Glutamatergic neuron (in vitro differentiated cells): ENCODE data around the gene SEL1L2. TPM values are rescaled to one million over a fixed set of nuclear protein-coding genes. Genes with fewer than 3 reads are reported as not detected.

Source experiments
- DNase-seq: peaks from one replicate; pipeline ENCODE4 v3.0.0; 2022
- H3K27ac Mint-ChIP-seq: one replicate; pipeline ENCODE4 v1.8.0; 2020; ENCODE audit warnings: mild to moderate bottlenecking, mixed read lengths, inconsistent platforms; ENCODE audit not compliant: unreplicated experiment
- H3K27me3 Mint-ChIP-seq: one replicate; pipeline ENCODE4 v1.8.0; 2020; ENCODE audit warnings: mild to moderate bottlenecking, moderate library complexity, mixed read lengths, inconsistent platforms; ENCODE audit not compliant: unreplicated experiment
- H3K36me3 Mint-ChIP-seq: one replicate; pipeline ENCODE4 v1.8.0; 2020; ENCODE audit warnings: mild to moderate bottlenecking, mixed read lengths, inconsistent platforms; ENCODE audit not compliant: unreplicated experiment
- H3K4me1 Mint-ChIP-seq: one replicate; pipeline ENCODE4 v1.8.0; 2020; ENCODE audit warnings: mild to moderate bottlenecking, low read depth, mixed read lengths, inconsistent platforms; ENCODE audit not compliant: unreplicated experiment
- H3K4me3 Mint-ChIP-seq: one replicate; pipeline ENCODE4 v1.8.0; 2020; ENCODE audit warnings: mild to moderate bottlenecking, mixed read lengths, inconsistent platforms; ENCODE audit not compliant: unreplicated experiment
- H3K9me3 Mint-ChIP-seq: one replicate; pipeline ENCODE4 v1.8.0; 2020; ENCODE audit warnings: mild to moderate bottlenecking, moderate library complexity, mixed read lengths, inconsistent platforms; ENCODE audit not compliant: unreplicated experiment
- total RNA-seq: library from RNA; stranded (reverse); fragmentation: NEBNext Ultra II Directional; extraction: Animal tissue kit (Norgen Biotek cat#: 25700); gene quantifications from one replicate; pipeline ENCODE4 v1.2.1, GENCODE V29; 2021; ENCODE audit not compliant: unreplicated experiment
- TF ChIP-seq, protein P1 (sequence below): fragments of 200-600 bp; sonication (generic); IDR thresholded peaks from one replicate; pipeline ENCODE4 v1.5.0; 2021; ENCODE audit not compliant: partially characterized antibody, unreplicated experiment

SEL1L2 gene
- total RNA-seq, 1 donor from 2014 or later = not detected

- H3K27ac Mint-ChIP-seq = no peak overlapping the region
- H3K4me1 Mint-ChIP-seq = peaks cover 3% of the 10 kb centered on the region
- no peaks in the 10 kb centered on the region for H3K9me3 Mint-ChIP-seq
- H3K36me3 Mint-ChIP-seq = no peaks in the 10 kb centered on the region
- H3K4me3 Mint-ChIP-seq = no peak overlapping the region
- TF ChIP-seq, protein P1, sequence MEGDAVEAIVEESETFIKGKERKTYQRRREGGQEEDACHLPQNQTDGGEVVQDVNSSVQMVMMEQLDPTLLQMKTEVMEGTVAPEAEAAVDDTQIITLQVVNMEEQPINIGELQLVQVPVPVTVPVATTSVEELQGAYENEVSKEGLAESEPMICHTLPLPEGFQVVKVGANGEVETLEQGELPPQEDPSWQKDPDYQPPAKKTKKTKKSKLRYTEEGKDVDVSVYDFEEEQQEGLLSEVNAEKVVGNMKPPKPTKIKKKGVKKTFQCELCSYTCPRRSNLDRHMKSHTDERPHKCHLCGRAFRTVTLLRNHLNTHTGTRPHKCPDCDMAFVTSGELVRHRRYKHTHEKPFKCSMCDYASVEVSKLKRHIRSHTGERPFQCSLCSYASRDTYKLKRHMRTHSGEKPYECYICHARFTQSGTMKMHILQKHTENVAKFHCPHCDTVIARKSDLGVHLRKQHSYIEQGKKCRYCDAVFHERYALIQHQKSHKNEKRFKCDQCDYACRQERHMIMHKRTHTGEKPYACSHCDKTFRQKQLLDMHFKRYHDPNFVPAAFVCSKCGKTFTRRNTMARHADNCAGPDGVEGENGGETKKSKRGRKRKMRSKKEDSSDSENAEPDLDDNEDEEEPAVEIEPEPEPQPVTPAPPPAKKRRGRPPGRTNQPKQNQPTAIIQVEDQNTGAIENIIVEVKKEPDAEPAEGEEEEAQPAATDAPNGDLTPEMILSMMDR = no peak
- no peak for DNase-seq
- H3K27me3 Mint-ChIP-seq = peaks cover 2% of the 10 kb centered on the region
Observed at GRCh38 chr20:13865156-13865555, 125.3 kb downstream of the SEL1L2 start.

GRCh38 chr20:13863244-13863643, 127.2 kb downstream of the SEL1L2 start:
- Mint-ChIP-seq H3K36me3 (no peaks in the 10 kb centered on the region), H3K9me3 (no peaks in the 10 kb centered on the region), H3K27me3 (peaks cover 2% of the 10 kb centered on the region), H3K4me3 (no peak overlapping the region), H3K27ac (no peak overlapping the region), H3K4me1 (peaks cover 3% of the 10 kb centered on the region)
- TF ChIP-seq, protein P1 = no peak
- no peak for DNase-seq

DNA sequence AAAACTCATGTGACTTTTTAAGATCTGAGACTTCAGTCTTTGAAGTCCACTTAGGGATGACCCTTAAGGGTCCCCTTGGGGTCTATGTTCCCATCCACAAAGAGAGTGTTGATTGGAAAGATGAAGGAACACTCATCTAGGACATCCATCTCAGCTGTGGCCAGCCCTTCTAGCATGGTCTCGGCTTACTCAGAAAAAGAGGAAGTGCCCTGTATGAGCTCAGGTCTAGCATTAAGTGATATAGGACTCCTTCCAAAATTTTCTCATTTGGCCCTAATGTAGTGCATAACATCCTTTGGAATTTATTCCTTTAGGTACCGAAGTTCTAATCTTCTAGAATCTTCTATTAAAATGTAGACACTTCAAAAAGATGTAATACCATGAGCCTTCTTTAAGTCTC, 128.2 kb downstream of the SEL1L2 start:
- Mint-ChIP-seq H3K27me3 (peaks cover 2% of the 10 kb centered on the region), H3K27ac (no peak overlapping the region), H3K36me3 (no peaks in the 10 kb centered on the region), H3K4me1 (peaks cover 3% of the 10 kb centered on the region), H3K4me3 (no peak overlapping the region), H3K9me3 (no peaks in the 10 kb centered on the region)
- TF ChIP-seq, protein P1 = no peak
- no peak for DNase-seq

DNA sequence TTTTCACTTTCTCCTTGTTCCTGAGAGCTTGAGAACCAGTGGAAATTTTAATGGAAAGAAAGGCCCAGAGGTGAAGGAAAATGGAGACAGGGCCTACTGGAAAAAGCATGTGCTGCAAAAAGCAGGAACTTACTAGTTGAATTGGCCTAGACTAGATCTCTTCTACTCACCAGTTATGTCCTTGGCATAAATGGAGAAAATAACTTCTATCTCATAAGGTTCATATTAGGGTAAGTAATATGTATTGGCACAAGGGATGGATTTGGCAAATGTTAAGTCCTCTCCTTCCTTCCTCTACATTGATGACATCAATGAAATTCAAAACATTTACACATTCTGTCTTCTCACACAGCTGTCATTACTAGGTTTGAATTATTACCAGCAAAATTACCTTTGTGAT, 131.5 kb downstream of the SEL1L2 start:
- no peak for DNase-seq
- Mint-ChIP-seq H3K36me3 (no peaks in the 10 kb centered on the region), H3K4me1 (no peaks in the 10 kb centered on the region), H3K9me3 (no peaks in the 10 kb centered on the region), H3K27me3 (peaks cover 2% of the 10 kb centered on the region), H3K4me3 (no peak overlapping the region), H3K27ac (no peak overlapping the region)
- TF ChIP-seq, protein P1 = no peak

- H3K9me3 Mint-ChIP-seq = no peaks in the 10 kb centered on the region
- H3K36me3 Mint-ChIP-seq = no peaks in the 10 kb centered on the region
- TF ChIP-seq, protein P1 = no peak
- H3K27me3 Mint-ChIP-seq = peaks cover 2% of the 10 kb centered on the region
- no peak overlapping the region for H3K27ac Mint-ChIP-seq
- H3K4me3 Mint-ChIP-seq = no peak overlapping the region
- DNase-seq = no peak
- H3K4me1 Mint-ChIP-seq = no peaks in the 10 kb centered on the region
Observed at GRCh38 chr20:13858439-13858838, 132.0 kb downstream of the SEL1L2 start.
